Measurements from ENCODE around the gene ABCC10. TPM values are rescaled to one million over a fixed set of nuclear protein-coding genes. Genes with fewer than 3 reads are reported as not detected.
"Not testable (repeated sequence)": the region's sequence is repeated elsewhere in the genome, so short reads cannot be mapped to it uniquely, and the experiment has no call there.

ABCC10 gene, protein sequence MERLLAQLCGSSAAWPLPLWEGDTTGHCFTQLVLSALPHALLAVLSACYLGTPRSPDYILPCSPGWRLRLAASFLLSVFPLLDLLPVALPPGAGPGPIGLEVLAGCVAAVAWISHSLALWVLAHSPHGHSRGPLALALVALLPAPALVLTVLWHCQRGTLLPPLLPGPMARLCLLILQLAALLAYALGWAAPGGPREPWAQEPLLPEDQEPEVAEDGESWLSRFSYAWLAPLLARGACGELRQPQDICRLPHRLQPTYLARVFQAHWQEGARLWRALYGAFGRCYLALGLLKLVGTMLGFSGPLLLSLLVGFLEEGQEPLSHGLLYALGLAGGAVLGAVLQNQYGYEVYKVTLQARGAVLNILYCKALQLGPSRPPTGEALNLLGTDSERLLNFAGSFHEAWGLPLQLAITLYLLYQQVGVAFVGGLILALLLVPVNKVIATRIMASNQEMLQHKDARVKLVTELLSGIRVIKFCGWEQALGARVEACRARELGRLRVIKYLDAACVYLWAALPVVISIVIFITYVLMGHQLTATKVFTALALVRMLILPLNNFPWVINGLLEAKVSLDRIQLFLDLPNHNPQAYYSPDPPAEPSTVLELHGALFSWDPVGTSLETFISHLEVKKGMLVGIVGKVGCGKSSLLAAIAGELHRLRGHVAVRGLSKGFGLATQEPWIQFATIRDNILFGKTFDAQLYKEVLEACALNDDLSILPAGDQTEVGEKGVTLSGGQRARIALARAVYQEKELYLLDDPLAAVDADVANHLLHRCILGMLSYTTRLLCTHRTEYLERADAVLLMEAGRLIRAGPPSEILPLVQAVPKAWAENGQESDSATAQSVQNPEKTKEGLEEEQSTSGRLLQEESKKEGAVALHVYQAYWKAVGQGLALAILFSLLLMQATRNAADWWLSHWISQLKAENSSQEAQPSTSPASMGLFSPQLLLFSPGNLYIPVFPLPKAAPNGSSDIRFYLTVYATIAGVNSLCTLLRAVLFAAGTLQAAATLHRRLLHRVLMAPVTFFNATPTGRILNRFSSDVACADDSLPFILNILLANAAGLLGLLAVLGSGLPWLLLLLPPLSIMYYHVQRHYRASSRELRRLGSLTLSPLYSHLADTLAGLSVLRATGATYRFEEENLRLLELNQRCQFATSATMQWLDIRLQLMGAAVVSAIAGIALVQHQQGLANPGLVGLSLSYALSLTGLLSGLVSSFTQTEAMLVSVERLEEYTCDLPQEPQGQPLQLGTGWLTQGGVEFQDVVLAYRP (N-terminal part only)
- total RNA-seq (10 to 100 TPM; 11.5 to 24.9 (median 12.3) TPM), polyA plus RNA-seq (10 to 100 TPM in 1 of 3 donors, 1 to 10 TPM in 2; 2.4 to 25.0 (median 5.1) TPM)

DNA sequence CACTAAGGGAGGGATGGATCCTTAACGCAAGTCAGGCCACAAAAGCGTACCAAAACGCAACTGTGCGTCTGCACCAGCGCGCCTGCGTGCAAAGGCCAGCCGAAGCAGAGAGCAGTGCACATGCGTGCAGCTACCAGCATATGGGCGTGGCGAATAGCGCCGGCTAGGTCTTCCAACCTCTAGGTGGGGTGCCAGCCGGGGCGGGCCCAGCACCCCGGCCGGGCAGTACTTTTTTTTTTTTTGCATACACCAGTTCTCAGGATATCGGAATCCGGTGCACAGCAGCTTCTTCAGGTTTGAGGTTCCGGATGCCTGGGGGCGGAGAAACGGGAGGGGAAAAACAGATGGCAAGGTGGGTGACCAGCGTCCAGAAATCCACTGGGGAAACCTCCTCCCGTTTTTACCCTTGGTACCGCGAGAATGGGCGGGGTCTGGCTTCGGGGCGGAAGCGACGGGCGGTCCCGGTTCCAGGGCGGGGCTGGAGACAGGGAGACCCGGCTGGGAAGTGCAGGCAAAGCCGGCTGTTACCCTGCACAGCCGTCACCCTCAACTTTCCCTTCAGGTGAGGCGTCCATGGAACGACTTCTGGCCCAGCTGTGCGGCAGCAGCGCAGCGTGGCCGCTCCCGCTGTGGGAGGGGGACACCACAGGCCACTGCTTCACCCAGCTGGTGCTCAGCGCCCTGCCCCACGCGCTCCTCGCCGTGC, at the start of gene ABCC10:
ABCC10 (plus strand) TSS at position 136 of the 706 bp plus-strand sequence; CDS start at position 574, 438 bp downstream.
- TF ChIP-seq, protein P1, sequence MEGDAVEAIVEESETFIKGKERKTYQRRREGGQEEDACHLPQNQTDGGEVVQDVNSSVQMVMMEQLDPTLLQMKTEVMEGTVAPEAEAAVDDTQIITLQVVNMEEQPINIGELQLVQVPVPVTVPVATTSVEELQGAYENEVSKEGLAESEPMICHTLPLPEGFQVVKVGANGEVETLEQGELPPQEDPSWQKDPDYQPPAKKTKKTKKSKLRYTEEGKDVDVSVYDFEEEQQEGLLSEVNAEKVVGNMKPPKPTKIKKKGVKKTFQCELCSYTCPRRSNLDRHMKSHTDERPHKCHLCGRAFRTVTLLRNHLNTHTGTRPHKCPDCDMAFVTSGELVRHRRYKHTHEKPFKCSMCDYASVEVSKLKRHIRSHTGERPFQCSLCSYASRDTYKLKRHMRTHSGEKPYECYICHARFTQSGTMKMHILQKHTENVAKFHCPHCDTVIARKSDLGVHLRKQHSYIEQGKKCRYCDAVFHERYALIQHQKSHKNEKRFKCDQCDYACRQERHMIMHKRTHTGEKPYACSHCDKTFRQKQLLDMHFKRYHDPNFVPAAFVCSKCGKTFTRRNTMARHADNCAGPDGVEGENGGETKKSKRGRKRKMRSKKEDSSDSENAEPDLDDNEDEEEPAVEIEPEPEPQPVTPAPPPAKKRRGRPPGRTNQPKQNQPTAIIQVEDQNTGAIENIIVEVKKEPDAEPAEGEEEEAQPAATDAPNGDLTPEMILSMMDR (IDR thresholded peaks at IDR 0.05): peak in 3 of 4 experiments; percentile 5 to 30 (median 28)
- TF ChIP-seq EP300 (IDR thresholded peaks at IDR 0.05) (peak in 1 of 4 donors; percentile 14), POLR2A (IDR thresholded peaks at IDR 0.05) (peak; percentile 9 to 34), POLR2AphosphoS5 (IDR thresholded peaks at IDR 0.05) (peak; percentile 62 to 77 (median 64))
- peaks cover 0 to 20% (median 17%) of the 10 kb centered on the region in 4 donors for H3K4me1 ChIP-seq
- H3K27me3 ChIP-seq: no peaks in the 10 kb centered on the region
- peaks cover 0 to 15% (median 0%) of the 10 kb centered on the region in 4 donors for H3K36me3 ChIP-seq
- peak within 1 kb of the TSS; percentile 67 to 88 (median 78) for H3K4me3 ChIP-seq
- WGBS, 2 donors: 0% methylated on average over 49 of the region's 49 CpGs
- H3K27ac ChIP-seq: peak within 1 kb of the TSS; percentile 85 to 93 (median 90)
- peak; percentile 98 for DNase-seq
- H3K9me3 ChIP-seq: no peaks in the 10 kb centered on the region
- intact Hi-C loops (cut with DNase I): loop anchor here (1.0 to 10.0 kb wide), 3 partner anchors 49 to 163 kb away; partner anchors contain the start of genes TJAP1 and ZNF318

DNA sequence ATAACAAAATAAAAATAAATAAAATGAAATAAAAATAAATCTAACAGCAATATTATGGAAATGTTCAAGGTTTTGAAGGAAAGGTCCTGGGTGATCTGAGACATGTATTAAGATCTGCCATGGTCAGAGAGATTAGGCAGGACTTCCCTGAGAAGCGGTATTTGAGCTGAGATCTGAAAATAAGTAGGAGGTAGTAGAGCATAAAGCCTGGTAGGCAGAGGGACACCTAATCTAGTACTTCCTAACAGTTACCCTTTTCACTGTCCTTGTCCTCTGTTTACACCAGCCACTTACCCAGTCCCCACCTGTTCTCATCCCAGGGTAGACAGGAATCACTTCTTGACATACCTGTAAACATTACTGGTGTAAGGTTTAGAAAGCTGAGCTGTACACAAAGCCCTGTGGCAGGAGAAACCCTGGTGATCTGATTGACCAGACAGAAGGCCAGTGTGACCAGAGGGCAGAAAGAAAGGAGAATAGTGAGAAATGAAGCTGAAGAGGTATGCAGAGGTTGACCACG, 49.6 kb upstream of the ABCC10 start:
- TF ChIP-seq, protein P1 (IDR thresholded peaks at IDR 0.05): no peak
- TF ChIP-seq EP300 (IDR thresholded peaks at IDR 0.05) (no peak), POLR2A (IDR thresholded peaks at IDR 0.05) (no peak), POLR2AphosphoS5 (IDR thresholded peaks at IDR 0.05) (no peak)
- no peaks in the 10 kb centered on the region for H3K4me1 ChIP-seq
- no peaks in the 10 kb centered on the region for H3K9me3 ChIP-seq
- H3K4me3 ChIP-seq: no peak overlapping the region
- no peak for DNase-seq
- no peaks in the 10 kb centered on the region for H3K36me3 ChIP-seq
- no peaks in the 10 kb centered on the region for H3K27me3 ChIP-seq
- no peak overlapping the region for H3K27ac ChIP-seq
- 85 to 91% methylated on average over 2 of the region's 2 CpGs for WGBS, 2 donors
- intact Hi-C loops (cut with DNase I): no loop called here

DNA sequence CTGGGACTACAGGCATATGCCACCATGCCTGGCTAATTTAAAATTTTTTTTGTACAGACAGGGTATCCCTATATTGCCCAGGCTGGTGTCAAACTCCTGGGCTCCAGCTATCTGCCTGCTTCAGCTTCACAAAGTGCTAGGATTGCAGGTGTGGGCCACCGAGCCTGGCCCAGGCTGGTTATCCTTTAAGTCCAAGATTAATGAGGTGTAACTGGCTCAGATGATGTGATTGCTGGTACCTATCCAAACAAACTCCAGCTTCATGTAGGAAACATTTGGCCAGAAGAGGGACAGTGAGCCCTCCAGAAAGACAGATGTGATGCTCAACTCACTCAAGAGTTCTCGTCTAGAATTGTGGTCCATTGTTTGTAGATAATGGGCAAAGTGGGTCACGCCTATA, 48.7 kb upstream of the ABCC10 start:
- 65 to 77% methylated on average over 3 of the region's 3 CpGs for WGBS, 2 donors

DNA sequence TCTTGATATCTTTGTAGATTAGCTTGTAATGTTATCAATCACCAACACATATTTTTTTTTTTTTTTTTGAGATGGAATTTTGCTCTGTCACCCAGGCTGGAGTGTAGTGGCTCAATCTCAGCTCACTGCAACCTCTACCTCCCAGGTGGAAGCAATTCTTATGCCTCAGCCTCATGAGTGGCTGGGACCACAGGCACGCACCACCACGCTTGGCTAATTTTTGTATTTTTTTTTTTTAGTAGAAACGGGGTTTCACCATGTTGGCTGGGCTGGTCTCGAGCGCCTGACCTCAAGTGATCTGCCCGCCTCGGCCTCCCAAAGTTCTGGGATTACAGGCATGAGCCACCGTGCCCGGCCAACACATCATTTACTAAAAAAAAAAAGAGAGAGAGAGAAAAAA, 46.5 kb upstream of the ABCC10 start:
- 87 to 93% methylated on average over 9 of the region's 9 CpGs for WGBS, 2 donors
- intact Hi-C loops (cut with DNase I): not testable (repeated sequence)

More for the DNA sequence above, 48.7 kb upstream of the ABCC10 start:
- no peak for DNase-seq
- Histone ChIP-seq H3K9me3 (no peaks in the 10 kb centered on the region), H3K36me3 (no peaks in the 10 kb centered on the region), H3K27ac (no peak overlapping the region), H3K4me1 (no peaks in the 10 kb centered on the region), H3K4me3 (no peak overlapping the region), H3K27me3 (no peaks in the 10 kb centered on the region)
- intact Hi-C loops (cut with DNase I): no loop called here
- TF ChIP-seq EP300 (IDR thresholded peaks at IDR 0.05) (no peak), POLR2A (IDR thresholded peaks at IDR 0.05) (no peak), POLR2AphosphoS5 (IDR thresholded peaks at IDR 0.05) (no peak)
- TF ChIP-seq, protein P1 (IDR thresholded peaks at IDR 0.05): no peak

More for the DNA sequence above, 46.5 kb upstream of the ABCC10 start:
- DNase-seq, H3K4me3 ChIP-seq, H3K27me3 ChIP-seq, H3K27ac ChIP-seq, H3K4me1 ChIP-seq, H3K9me3 ChIP-seq, H3K36me3 ChIP-seq: not testable (repeated sequence)
